SU-DHL-6 (cell line): Measurements from ENCODE around the gene NEGR1.

Experiments used
- H2AFZ ChIP-seq: fragments of 200-600 bp; sonication (generic); 2 replicates; pipeline ENCODE4 v1.6.1; 2014; ENCODE audit warnings: low read depth, mild to moderate bottlenecking, moderate library complexity, mixed read lengths, antibody characterized with exemption, low read length; ENCODE audit not compliant: severe bottlenecking
- H3F3A ChIP-seq: fragments of 200-600 bp; shearing (Covaris generic); 2 replicates; pipeline ENCODE4 v1.6.0; 2016; ENCODE audit warnings: antibody characterized with exemption, mild to moderate bottlenecking; ENCODE audit not compliant: insufficient read depth
- H3K27ac ChIP-seq: fragments of 200-600 bp; sonication (generic); 2 replicates; pipeline ENCODE4 v1.5.1; 2016; ENCODE audit warnings: low read depth, mild to moderate bottlenecking, low read length, moderate library complexity, mixed read lengths
- H3K27me3 ChIP-seq: fragments of 200-600 bp; sonication (generic), shearing (Covaris generic); 2 replicates; pipeline ENCODE4 v1.6.0; 2014; ENCODE audit warnings: mild to moderate bottlenecking, low read length
- H3K36me3 ChIP-seq: fragments of 200-600 bp; sonication (generic); 2 replicates; pipeline ENCODE4 v1.6.1; 2014; ENCODE audit warnings: mild to moderate bottlenecking, low read length, mixed read lengths
- H3K4me2 ChIP-seq: fragments of 300-600, 200-600 bp; shearing (Covaris generic), sonication (generic); 2 replicates; pipeline ENCODE4 v1.6.0; 2014; ENCODE audit warnings: low read length, low read depth, mild to moderate bottlenecking; ENCODE audit not compliant: poor library complexity, severe bottlenecking
- H3K4me3 ChIP-seq: fragments of 200-600 bp; sonication (generic); 2 replicates; pipeline ENCODE4 v1.5.1; 2014; ENCODE audit warnings: antibody characterized with exemption, low read length, mild to moderate bottlenecking, mixed read lengths; ENCODE audit not compliant: insufficient read depth, poor library complexity, severe bottlenecking
- H3K79me2 ChIP-seq: fragments of 200-600 bp; sonication (generic); 2 replicates; pipeline ENCODE4 v1.6.1; 2014; ENCODE audit warnings: mild to moderate bottlenecking, low read length, moderate library complexity; ENCODE audit not compliant: insufficient read depth
- H3K9ac ChIP-seq: fragments of 200-600 bp; sonication (generic); 2 replicates; pipeline ENCODE4 v1.7.0; 2014; ENCODE audit warnings: mild to moderate bottlenecking, low read length
- H3K9me2 ChIP-seq: fragments of 200-600 bp; sonication (generic); replicated peaks from 2 replicates; pipeline ENCODE4 v1.6.1; 2014; ENCODE audit warnings: low read length; ENCODE audit not compliant: insufficient read depth
- H3K9me3 ChIP-seq: fragments of 200-600 bp; sonication (generic); 2 replicates; pipeline ENCODE4 v1.6.1; 2014; ENCODE audit warnings: low read length, mixed read lengths; ENCODE audit not compliant: insufficient read depth
- H4K20me1 ChIP-seq: fragments of 200-600 bp; sonication (generic); 2 replicates; pipeline ENCODE4 v1.6.1; 2014; ENCODE audit warnings: low read depth, mild to moderate bottlenecking, antibody characterized with exemption, low read length, moderate library complexity, mixed read lengths
- CTCF ChIP-seq: fragments of 200-600 bp; sonication (generic); IDR thresholded peaks from one replicate; pipeline ENCODE4 v1.5.1; 2017; ENCODE audit warnings: antibody characterized with exemption, mild to moderate bottlenecking, low read length, moderate library complexity; ENCODE audit not compliant: insufficient read depth, poor library complexity, severe bottlenecking
- EZH2phosphoT487 ChIP-seq: fragments of 200-600 bp; sonication (generic), shearing (Covaris generic); conservative IDR thresholded peaks from 2 replicates; pipeline ENCODE4 v1.6.1; 2018; ENCODE audit warnings: mild to moderate bottlenecking, antibody characterized with exemption, low read length, moderate library complexity, mixed read lengths

The NEGR1 gene

GRCh38 chr1:71435951-71436350 is 846.4 kb downstream of the NEGR1 start:
- no peak overlapping the region for H3K27ac ChIP-seq
- no peaks in the 10 kb centered on the region for H4K20me1 ChIP-seq
- H3K9me2 ChIP-seq: no peaks in the 10 kb centered on the region
- TF ChIP-seq EZH2phosphoT487 (no peak), CTCF (no peak)
- H3K9ac ChIP-seq: no peak overlapping the region
- H3K36me3 ChIP-seq: no peaks in the 10 kb centered on the region
- no peak overlapping the region for H3K4me3 ChIP-seq
- no peaks in the 10 kb centered on the region for H3K9me3 ChIP-seq
- H3K27me3 ChIP-seq: no peaks in the 10 kb centered on the region
- no peaks in the 10 kb centered on the region for H3F3A ChIP-seq
- H3K79me2 ChIP-seq: no peaks in the 10 kb centered on the region
- no peak overlapping the region for H2AFZ ChIP-seq
- no peak overlapping the region for H3K4me2 ChIP-seq

GRCh38 chr1:71434240-71434639 is 848.1 kb downstream of the NEGR1 start:
- Histone ChIP-seq H3K9ac (no peak overlapping the region), H4K20me1 (no peaks in the 10 kb centered on the region), H3K9me3 (no peaks in the 10 kb centered on the region), H3K27ac (no peak overlapping the region), H3K4me3 (no peak overlapping the region), H3K9me2 (no peaks in the 10 kb centered on the region), H2AFZ (no peak overlapping the region), H3K27me3 (no peaks in the 10 kb centered on the region), H3K4me2 (no peak overlapping the region), H3K79me2 (no peaks in the 10 kb centered on the region), H3K36me3 (no peaks in the 10 kb centered on the region), H3F3A (no peaks in the 10 kb centered on the region)
- TF ChIP-seq CTCF (no peak), EZH2phosphoT487 (no peak)

DNA sequence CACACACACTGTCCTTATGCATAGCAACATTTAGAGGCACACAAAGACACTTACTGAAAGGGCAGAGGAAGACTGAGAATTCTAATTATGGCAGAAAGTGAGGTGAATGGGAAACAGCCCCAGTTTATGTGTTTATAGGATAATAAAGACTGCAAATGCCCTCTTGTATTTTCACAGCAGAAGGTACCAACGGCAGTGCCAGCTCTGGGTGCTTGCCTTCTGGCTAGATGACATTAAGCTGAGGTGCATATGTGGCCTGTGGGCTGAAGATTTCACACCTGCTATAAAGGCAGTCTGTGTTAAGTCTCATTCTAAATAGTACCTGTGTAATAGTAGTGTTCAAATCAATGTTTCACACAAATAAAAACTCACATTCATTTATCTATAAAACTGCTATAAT is 854.3 kb downstream of the NEGR1 start:
- no peaks in the 10 kb centered on the region for H3K27me3 ChIP-seq
- no peak overlapping the region for H3K4me3 ChIP-seq
- no peak overlapping the region for H2AFZ ChIP-seq
- no peaks in the 10 kb centered on the region for H4K20me1 ChIP-seq
- no peak overlapping the region for H3K4me2 ChIP-seq
- H3K36me3 ChIP-seq: no peaks in the 10 kb centered on the region
- no peak for TF ChIP-seq EZH2phosphoT487
- no peak for TF ChIP-seq CTCF
- no peaks in the 10 kb centered on the region for H3K9me3 ChIP-seq
- H3K27ac ChIP-seq: no peak overlapping the region
- no peaks in the 10 kb centered on the region for H3F3A ChIP-seq
- no peaks in the 10 kb centered on the region for H3K79me2 ChIP-seq
- H3K9ac ChIP-seq: no peak overlapping the region
- no peaks in the 10 kb centered on the region for H3K9me2 ChIP-seq

GRCh38 chr1:71427066-71427465 is 855.3 kb downstream of the NEGR1 start:
- Histone ChIP-seq H3K9ac (no peak overlapping the region), H3K9me2 (no peaks in the 10 kb centered on the region), H3F3A (no peaks in the 10 kb centered on the region), H3K9me3 (no peaks in the 10 kb centered on the region), H3K27ac (no peak overlapping the region), H3K36me3 (no peaks in the 10 kb centered on the region), H3K27me3 (no peaks in the 10 kb centered on the region), H4K20me1 (no peaks in the 10 kb centered on the region), H2AFZ (no peak overlapping the region), H3K4me3 (no peak overlapping the region), H3K4me2 (no peak overlapping the region), H3K79me2 (no peaks in the 10 kb centered on the region)
- TF ChIP-seq EZH2phosphoT487 (no peak), CTCF (no peak)
